COLO668 (cell line): ENCODE results near the gene BCAS3.
"Not testable (repeated sequence)": the region's sequence is repeated elsewhere in the genome, so short reads cannot be mapped to it uniquely, and the experiment has no call there.

ENCODE experiments used
- DNase-seq: peaks from one replicate; lab custom pipeline; 2025; ENCODE audit not compliant: unreplicated experiment; lab: John Stamatoyannopoulos, UW

Gene BCAS3

DNA sequence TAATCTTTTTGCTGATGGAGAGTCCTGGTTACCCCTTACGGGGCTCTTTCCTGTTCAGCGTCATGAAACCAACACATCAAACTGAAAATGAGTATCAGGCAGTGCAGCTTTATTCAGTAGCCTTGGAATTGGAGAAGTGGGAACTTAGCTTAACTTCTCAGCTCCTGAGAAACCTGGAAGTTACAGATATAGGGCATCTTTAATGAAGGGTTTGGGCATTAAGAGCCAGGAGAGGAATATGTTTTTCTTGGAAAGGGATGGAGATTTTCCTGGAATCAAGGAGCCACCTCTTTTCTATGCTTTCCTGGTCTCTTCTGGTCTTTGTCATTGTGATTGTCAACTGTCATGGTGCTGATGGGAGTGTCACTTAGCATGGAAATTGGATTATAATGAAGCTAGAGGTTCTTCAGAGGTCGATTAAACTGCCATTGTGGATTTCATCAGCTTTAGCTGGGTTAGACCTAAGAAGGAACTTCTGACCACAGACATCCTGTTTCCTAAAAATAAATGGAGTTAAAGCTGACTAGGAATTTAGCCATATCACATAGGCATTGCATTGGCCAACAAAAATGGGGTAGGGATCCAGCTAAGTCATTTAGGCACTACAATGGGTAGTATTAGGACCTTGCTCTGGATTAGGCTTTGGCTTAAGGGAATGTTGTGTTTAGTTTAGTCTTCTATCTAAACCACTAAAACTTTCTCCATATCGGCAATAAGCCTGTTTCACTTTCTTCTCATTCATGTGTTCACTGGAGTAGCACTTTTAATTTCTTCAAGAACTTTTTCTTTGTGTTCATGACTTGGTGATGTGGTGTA is 186.4 kb downstream of the BCAS3 start:
- DNase-seq: no peak

GRCh38 chr17:60864708-60865005 is 187.0 kb downstream of the BCAS3 start:
- DNase-seq: no peak

DNA sequence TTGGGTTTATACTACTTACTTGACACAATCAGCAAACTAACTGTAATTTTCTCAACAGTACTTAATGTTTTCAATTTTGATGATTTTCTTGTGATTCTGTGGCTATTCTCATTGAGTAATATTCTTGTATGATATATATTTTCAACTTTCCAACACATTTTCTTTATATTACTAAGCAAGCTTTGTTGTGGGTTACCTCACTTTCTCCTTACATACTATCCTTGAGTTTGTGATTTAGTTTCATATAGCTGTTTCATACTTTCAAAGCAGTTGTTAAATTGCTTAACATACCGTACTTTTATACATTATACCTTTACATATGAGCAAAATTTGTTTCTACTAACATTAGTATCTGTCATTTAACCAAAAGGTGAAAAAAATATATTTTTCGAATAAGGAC is 197.1 kb downstream of the BCAS3 start:
- no peak for DNase-seq

- not testable (repeated sequence) for DNase-seq
Observed at GRCh38 chr17:60886731-60887613, 209.3 kb downstream of the BCAS3 start.

DNA sequence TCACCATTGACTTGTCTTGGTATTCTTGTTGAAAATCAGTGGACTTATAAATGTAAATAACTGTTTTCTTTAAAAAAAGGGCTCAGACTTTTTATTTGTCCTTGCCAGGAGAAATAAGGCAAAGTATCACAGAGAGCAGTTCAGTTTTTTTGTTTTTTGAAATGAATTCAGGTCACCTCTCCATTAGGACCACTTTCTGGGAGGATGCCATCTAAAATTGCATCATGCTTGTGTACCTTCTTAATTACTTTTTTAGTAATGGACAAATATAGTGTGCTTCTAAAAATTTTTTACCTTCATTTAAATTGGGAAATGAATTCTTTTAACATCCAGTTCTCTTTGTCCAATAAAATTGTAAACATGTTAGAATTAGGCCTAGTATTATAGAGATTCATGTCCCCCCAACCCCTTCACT is 210.0 kb downstream of the BCAS3 start:
- no peak for DNase-seq

DNA sequence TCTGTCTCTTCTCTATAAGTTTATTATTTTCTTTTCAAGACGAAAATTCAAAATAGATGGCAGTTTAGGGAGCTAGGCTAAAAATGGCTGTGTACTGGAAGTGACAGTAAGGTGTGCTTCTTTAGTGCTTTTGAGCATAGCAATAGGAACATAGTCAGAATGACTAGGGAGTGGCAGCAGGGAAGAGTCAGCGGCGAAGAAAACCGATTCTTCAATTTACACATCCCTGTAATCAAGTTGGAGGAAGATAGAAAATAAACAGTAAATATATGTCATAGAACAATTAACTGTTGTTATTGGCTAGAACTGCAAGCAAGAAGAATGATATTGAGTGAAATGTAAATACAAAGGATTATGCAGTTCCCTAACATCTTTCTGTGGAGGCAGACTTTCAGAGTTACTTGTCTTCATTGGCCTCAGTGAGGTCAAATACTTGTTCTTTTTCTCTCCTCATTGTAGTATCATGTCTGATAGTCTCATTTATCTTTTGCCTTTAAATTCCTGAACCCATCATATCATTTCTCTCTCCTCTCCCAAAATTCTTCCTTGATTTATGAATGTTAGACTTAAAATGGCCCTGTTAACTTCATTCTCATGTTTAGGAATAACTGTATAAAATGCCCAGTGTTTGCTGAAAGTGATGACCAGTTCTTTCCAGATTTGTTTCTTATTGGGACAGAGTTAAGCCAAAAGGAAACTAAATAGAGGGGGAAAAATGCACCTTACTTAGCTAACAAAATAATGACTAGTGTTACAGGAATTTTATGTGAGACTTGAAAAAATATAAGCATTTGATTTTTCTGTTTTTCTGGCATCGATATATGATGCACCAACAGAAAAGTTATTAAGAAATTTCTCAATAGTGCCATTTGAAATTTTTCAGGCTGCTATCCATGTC is 211.4 kb downstream of the BCAS3 start:
- DNase-seq: no peak

- no peak for DNase-seq
Observed at GRCh38 chr17:60891149-60891548, 213.5 kb downstream of the BCAS3 start.

DNA sequence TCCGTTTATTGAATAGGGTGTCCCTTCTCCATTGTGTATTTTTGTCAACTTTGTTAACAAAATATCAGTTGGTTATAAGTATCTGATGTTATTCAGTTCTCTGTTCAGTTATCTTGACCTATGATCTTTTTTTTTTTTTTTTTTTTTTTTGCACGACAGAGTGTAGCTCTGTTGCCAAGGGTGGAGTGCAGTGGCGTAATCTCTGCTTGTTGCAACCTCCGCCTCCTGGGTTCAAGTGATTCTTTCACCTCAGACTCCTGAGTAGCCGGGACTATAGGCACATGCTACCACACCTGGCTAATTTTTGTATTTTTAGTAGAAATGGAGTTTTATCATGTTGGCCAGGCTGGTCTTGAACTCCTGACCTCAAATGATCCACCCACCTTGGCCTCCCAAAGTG is 215.8 kb downstream of the BCAS3 start:
- DNase-seq: no peak

DNA sequence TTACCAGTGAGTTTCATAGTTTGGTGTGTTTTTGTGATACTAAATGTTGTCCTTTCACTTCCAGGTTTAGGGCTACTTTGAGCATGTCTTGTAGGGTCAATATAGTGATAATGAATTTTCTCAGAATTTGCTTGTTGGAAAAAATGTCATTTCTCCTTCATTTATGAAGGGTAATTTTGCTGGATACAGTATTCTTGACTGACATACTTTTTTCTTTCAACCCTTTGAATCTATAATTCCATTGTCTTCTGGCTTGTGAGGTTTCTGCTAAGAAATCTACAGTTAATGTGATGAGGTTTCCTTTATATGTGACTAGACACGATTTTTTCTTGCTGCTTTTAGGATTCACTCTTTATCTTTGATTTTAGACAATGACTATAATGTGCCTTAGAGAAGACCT is 219.3 kb downstream of the BCAS3 start:
- no peak for DNase-seq

DNA sequence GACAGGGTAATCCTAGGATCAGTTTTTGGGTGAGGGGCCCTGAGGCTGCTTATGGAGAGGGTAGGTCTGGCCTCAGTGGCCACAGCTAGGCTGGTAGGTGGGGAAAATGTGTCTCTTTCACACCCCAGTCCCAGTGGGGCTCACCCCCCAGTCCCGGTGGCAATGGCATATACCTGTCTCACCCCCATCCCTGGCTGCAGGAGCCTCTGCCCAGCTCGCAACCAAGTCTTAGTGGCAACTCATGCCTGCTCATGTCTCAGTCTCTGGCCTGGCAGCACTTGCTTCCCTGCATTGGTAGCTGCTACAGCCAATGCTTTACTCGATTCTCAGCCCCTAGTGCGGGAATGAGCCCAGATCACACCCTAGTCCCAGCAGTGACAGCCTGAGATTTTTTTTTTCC is 221.5 kb downstream of the BCAS3 start:
- no peak for DNase-seq

GRCh38 chr17:60900688-60901087 is 223.0 kb downstream of the BCAS3 start:
- no peak for DNase-seq

GRCh38 chr17:60901242-60901641 is 223.6 kb downstream of the BCAS3 start:
- DNase-seq: no peak

- no peak for DNase-seq
Observed at GRCh38 chr17:60901806-60902205, 224.2 kb downstream of the BCAS3 start.

- DNase-seq: no peak
Observed at GRCh38 chr17:60902399-60902798, 224.7 kb downstream of the BCAS3 start.

GRCh38 chr17:60904582-60904981 is 226.9 kb downstream of the BCAS3 start:
- DNase-seq: no peak

- DNase-seq: no peak
Observed at GRCh38 chr17:60905709-60906108, 228.1 kb downstream of the BCAS3 start.

DNA sequence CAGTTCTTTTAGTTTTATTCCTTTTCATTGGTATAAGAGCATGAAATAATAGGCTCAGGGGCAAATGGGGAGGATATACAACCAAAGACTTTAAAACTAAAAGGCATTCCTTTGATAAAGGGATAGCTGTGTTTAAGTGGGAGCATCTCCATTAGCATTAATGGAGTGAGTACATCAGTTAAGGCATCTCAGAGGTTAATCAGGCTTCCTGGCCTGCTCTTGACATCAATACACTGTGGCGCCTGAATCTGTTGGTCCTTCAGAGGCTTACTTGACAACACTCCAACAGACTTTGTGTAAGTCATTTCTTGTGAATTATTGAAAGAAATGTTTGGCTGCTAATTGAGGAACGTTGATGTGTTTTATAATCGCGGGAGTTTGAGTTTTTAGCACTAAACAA is 230.7 kb downstream of the BCAS3 start:
- DNase-seq: no peak

DNA sequence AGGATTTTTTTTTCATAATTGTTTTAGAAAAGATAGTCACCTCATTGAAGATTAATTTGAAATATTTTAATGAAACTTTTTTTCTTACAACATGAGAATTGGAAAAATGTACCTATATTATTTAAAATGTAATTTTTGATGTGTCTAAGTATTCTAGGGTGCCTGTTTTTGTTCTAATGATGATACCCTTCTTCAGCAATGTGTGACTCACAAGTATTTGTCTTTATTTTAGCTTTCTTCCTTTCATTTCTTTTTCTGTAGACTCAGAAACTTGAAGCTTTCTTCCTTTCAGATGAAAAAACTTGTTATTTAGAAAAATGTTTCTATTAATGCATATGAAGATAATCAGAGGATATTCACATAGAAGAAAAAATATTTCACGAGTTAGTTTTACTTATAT is 231.8 kb downstream of the BCAS3 start:
- DNase-seq: no peak

DNA sequence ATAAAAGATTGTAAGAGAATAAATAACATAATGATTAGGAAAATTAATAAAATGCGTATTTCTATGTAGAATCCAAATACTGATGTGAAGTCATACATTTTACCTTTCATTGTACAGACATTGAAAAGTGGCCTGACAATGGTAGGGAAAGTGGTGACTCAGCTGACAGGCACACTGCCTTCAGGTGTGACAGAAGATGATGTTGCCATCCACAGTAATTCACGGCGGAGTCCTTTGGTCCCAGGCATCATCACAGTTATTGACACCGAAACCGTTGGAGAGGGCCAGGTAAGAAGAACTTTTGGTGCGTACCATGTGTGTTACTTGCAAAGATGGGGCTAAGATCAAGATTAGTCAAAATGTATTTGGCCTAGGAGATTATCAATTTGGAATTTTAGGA is 232.8 kb downstream of the BCAS3 start:
- no peak for DNase-seq

DNA sequence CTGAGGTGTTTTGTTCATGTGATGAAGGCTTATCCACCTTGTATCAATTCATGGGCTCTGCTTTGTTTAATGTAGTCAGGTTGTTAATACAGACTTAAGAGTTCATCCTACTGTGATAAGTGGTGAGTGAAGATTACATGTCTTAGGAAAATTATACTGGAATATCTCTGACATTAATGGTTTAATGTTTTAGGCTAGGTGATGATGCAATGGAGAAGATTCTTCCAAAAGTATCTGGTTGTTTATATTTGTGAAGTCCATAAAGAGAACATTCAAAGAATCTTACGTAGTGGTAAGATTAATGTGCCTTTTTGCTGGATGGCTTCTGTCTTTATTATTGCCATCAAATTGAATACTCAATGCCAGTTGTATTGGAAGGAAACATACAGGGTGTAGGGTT is 236.4 kb downstream of the BCAS3 start:
- DNase-seq: no peak

DNA sequence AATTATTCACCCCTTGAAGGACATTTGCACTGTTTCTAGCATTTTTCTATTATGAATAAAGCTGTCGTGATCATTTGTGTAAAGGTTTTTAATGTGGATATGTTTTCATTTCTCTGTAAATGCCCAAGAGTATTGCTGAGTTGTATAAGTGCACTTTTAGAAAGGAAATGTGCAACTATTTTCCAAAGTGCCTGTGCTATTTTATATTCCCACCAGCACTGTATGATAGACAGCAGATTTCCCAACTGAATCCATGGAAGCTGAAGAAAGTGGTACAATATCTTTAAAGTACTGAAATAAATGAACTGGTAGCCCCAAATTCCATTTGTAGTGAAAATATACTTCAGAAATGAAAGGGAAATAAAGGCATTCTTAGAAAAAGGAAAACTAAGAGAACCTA is 238.4 kb downstream of the BCAS3 start:
- no peak for DNase-seq
